Calu3 (cell line): ENCODE measurements around the gene TMEM231. TPM values are rescaled to one million over a fixed set of nuclear protein-coding genes. Genes with fewer than 3 reads are reported as not detected.
A peak's percentile ranks its signal among the peaks of the same experiment; 100 is the strongest.

Experiments used
- BruUV-seq: library from RNA; stranded (reverse); fragments of 400-500 nt; replicated peaks from 2 replicates; lab custom pipeline; 2021; lab: Mats Ljungman, UMichigan
- CTCF ChIA-PET: fragments of 300-600 bp; sonication (Branson Sonifier 250); formaldehyde crosslinking; loops from one replicate; lab custom pipeline; 2022; ENCODE audit warnings: antibody characterized with exemption; lab: Charles Lee
- DNase-seq: peaks from one replicate; pipeline ENCODE4 v3.0.0; 2022
- H3K27ac Mint-ChIP-seq: one replicate; pipeline ENCODE4 v1.8.0; 2022; ENCODE audit warnings: mixed read lengths; ENCODE audit not compliant: unreplicated experiment
- H3K27me3 Mint-ChIP-seq: one replicate; pipeline ENCODE4 v1.8.0; 2022; ENCODE audit warnings: mixed read lengths; ENCODE audit not compliant: unreplicated experiment
- H3K36me3 Mint-ChIP-seq: one replicate; pipeline ENCODE4 v1.8.0; 2022; ENCODE audit warnings: mild to moderate bottlenecking, moderate library complexity, mixed read lengths; ENCODE audit not compliant: insufficient read depth, unreplicated experiment
- H3K4me1 Mint-ChIP-seq: one replicate; pipeline ENCODE4 v1.8.0; 2022; ENCODE audit warnings: mild to moderate bottlenecking, low read depth, mixed read lengths; ENCODE audit not compliant: unreplicated experiment
- H3K4me3 Mint-ChIP-seq: one replicate; pipeline ENCODE4 v1.8.0; 2022; ENCODE audit warnings: mild to moderate bottlenecking, low read depth, moderate library complexity, mixed read lengths; ENCODE audit not compliant: unreplicated experiment
- H3K9me3 Mint-ChIP-seq: one replicate; pipeline ENCODE4 v1.8.0; 2022; ENCODE audit warnings: low read depth, mixed read lengths; ENCODE audit not compliant: unreplicated experiment
- intact Hi-C: fragments of 100-400 bp; cut with micrococcal nuclease; formaldehyde crosslinking; loops from one replicate; pipeline ENCODE4 v1.10.0; 2022; ENCODE audit not compliant: unreplicated experiment
- total RNA-seq: library from RNA; stranded (reverse); gene quantifications from 2 replicates; pipeline ENCODE4 v1.2.3, GENCODE V29; 2022
- TF ChIP-seq, protein P1 (sequence below): fragments of 200-600 bp; IDR thresholded peaks from one replicate; pipeline ENCODE4 v1.8.0; 2022; ENCODE audit warnings: antibody characterized with exemption; ENCODE audit not compliant: unreplicated experiment

Gene TMEM231
- total RNA-seq, 1 experiment from 2014 or later: 17.6 TPM

DNA sequence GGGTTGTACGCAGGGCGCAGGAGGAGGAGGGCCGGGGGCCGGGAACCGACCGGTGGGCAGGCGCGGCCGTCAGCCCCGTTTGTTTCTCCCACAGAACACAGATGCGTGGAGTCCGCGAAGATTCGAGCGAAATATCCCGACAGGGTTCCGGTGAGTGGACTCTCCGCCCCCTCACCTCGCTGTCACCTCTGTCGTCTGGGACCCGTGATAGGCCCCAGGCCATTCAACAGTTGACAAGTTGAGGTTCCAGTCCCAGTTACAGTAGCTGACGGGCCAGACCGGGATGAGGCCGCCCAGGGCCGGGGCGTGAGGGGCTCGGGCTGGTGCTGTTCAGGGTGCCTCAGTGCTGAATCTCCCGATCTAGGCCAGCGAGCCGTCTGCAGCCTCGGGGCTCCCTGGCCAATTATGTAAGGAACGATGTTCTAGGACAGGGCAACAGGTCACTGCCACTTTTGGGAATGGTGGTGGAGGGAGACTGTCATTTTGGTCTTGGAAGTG lies 10.8 kb upstream of the TMEM231 start:
- peak; percentile 31 for DNase-seq
- H3K9me3 Mint-ChIP-seq: no peaks in the 10 kb centered on the region
- CTCF ChIA-PET: interaction anchor here (0.7 kb wide), 1 partner anchor 50 kb away, joined by 3 read pairs; no protein-coding TSS in a partner anchor
- peaks cover 50% of the 10 kb centered on the region for H3K36me3 Mint-ChIP-seq
- no TSS peak for BruUV-seq
- peaks cover 27% of the 10 kb centered on the region for H3K27me3 Mint-ChIP-seq
- TF ChIP-seq, protein P1, sequence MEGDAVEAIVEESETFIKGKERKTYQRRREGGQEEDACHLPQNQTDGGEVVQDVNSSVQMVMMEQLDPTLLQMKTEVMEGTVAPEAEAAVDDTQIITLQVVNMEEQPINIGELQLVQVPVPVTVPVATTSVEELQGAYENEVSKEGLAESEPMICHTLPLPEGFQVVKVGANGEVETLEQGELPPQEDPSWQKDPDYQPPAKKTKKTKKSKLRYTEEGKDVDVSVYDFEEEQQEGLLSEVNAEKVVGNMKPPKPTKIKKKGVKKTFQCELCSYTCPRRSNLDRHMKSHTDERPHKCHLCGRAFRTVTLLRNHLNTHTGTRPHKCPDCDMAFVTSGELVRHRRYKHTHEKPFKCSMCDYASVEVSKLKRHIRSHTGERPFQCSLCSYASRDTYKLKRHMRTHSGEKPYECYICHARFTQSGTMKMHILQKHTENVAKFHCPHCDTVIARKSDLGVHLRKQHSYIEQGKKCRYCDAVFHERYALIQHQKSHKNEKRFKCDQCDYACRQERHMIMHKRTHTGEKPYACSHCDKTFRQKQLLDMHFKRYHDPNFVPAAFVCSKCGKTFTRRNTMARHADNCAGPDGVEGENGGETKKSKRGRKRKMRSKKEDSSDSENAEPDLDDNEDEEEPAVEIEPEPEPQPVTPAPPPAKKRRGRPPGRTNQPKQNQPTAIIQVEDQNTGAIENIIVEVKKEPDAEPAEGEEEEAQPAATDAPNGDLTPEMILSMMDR: no peak
- peaks cover 32% of the 10 kb centered on the region for H3K4me1 Mint-ChIP-seq
- intact Hi-C loops: loop anchor here (2.0 to 5.0 kb wide), 2 partner anchors 50 kb away; no protein-coding TSS in a partner anchor
- H3K4me3 Mint-ChIP-seq: peak overlapping the region; percentile 83
- H3K27ac Mint-ChIP-seq: no peak overlapping the region

DNA sequence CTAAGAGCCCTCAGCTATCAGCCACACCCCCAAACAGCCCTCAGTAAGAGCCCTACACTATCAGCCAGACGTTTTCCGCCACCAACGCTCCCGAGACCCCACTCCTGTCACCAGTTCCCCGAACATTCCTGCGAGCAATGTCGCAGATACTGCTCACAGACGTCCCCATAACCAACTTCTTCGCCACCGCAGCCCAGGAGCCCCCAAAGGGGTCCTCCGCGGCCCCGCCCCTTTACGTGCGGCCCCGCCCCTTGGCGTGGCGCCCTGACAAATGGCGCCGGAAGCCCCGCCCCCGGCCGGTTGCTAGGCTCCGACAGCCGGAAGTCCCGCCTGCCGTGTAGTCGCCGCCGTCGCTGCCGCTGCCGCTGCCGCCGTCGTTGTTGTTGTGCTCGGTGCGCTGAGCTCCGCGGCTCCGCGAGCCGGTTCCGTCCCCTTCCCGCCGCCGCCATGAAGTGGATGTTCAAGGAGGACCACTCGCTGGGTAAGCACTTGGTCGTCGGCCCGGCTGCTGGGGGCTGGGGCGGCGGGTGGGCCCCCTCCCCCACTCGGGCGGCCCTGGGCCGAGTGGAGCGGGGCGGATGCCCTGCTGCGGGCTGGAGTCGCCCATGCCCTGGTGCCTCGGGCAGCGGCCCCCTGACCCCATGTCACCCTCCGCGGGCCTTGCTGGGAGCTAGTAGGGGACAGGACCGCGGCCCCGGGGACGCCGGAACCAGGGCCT lies 10.1 kb upstream of the TMEM231 start, which contains the start of gene GABARAPL2:
Gene GABARAPL2 (plus strand): TSS at position 340 of the 718 bp plus-strand sequence. CDS start 108 bp downstream, at position 448.
- H3K27me3 Mint-ChIP-seq: peaks cover 27% of the 10 kb centered on the region
- no peaks in the 10 kb centered on the region for H3K9me3 Mint-ChIP-seq
- peak within 1 kb of the TSS; percentile 75 for H3K27ac Mint-ChIP-seq

DNA sequence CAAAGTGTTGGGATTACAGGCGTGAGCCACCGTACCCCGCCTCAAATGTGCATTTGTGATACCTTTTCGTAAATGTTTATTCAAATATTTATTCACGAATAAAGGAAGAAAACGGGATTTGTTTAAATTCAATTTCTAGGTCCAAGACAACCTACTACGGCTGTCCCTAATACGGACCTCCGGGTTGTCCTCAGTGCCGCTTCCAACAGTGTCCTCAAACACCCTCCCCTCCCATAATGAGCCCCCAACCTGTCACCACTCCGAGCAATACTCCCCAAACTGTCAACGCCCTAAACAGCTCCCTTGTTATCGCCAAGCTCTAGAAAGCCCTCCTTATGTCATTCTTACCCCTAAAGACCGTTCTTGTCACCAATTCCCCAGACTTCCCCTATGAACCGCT lies 9.6 kb upstream of the TMEM231 start:
- Mint-ChIP-seq H3K4me3 (peak overlapping the region; percentile 83), H3K27ac (peak overlapping the region; percentile 62), H3K27me3 (peaks cover 27% of the 10 kb centered on the region), H3K36me3 (peaks cover 50% of the 10 kb centered on the region), H3K4me1 (peaks cover 32% of the 10 kb centered on the region), H3K9me3 (no peaks in the 10 kb centered on the region)
- DNase-seq: no peak
- CTCF ChIA-PET: interaction anchor here (0.8 to 2.5 kb wide), 5 partner anchors 10 to 198 kb away, joined by 3 to 14 read pairs (median 4); partner anchors contain the start of genes ADAT1 and TMEM231
- intact Hi-C loops: loop anchor here (2.0 to 5.0 kb wide), 2 partner anchors 49 to 52 kb away; no protein-coding TSS in a partner anchor
- TF ChIP-seq, protein P1: no peak
- BruUV-seq: no TSS peak

More for the DNA sequence above, 10.1 kb upstream of the TMEM231 start, which contains the start of gene GABARAPL2:
- CTCF ChIA-PET: interaction anchor here (0.5 to 2.5 kb wide), 3 partner anchors 49 to 198 kb away, joined by 4 to 14 read pairs (median 4); no protein-coding TSS in a partner anchor
- peaks cover 32% of the 10 kb centered on the region for H3K4me1 Mint-ChIP-seq
- peaks cover 50% of the 10 kb centered on the region for H3K36me3 Mint-ChIP-seq
- peak; percentile 93 for DNase-seq
- TF ChIP-seq, protein P1: no peak
- peak within 1 kb of the TSS; percentile 83 for H3K4me3 Mint-ChIP-seq
- BruUV-seq: no TSS peak
- intact Hi-C loops: loop anchor here (2.0 to 5.0 kb wide), 2 partner anchors 49 to 51 kb away; no protein-coding TSS in a partner anchor

DNA sequence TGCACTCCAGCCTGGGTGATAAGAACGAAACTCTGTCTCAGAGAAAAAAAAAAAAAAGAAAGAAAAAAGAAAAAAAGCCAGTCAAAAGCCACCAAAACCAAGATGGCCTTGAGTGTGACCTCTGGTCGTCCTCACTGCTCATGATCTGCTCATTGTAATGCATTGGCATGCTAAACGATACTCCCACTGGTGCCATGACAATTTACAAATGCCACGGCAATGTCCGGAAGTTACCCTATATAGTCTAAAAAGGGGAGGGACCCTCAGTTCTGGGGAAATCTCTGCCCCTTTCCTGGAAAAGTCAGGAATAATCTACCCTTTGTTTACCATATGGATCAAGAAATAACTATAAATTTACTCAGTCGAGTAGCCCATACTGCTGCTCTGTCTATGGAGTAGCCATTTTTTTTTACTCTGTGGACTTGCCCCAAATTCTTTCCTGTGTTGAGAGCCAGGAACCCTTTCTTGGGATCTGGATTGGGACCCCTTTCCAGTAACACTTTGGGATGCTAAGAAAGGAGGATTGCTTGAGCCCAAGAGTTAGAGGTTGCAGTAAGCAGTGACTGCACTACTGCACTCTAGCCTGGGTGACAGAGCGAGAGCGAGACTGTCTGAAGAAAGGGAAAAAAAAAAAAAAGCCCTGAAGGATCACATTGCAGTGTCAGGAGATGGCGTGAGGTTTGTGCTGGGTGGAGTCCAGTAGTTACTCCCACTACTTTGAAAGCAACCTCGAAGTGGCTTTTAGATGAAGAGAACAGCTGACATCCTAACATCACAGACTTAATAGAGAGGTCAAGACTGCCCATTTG lies 3.7 kb upstream of the TMEM231 start:
- CTCF ChIA-PET: no interaction called here
- DNase-seq: no peak
- Mint-ChIP-seq H3K36me3 (peaks cover 22% of the 10 kb centered on the region), H3K9me3 (no peaks in the 10 kb centered on the region), H3K4me3 (no peak overlapping the region), H3K27ac (no peak overlapping the region), H3K4me1 (peaks cover 39% of the 10 kb centered on the region), H3K27me3 (peaks cover 27% of the 10 kb centered on the region)
- no TSS peak for BruUV-seq
- intact Hi-C loops: loop anchor here (5.0 kb wide), 1 partner anchor 42 kb away; no protein-coding TSS in a partner anchor
- TF ChIP-seq, protein P1: no peak
